IMR-90 (cell line): ENCODE measurements around the gene ADGRG6. TPM values are rescaled to one million over a fixed set of nuclear protein-coding genes. Genes with fewer than 3 reads are reported as not detected.

Experiments used
- ATAC-seq: fragments of 200-7000 bp; cut with Tn5 transposase; 2 replicates; pipeline ENCODE4 v1.9.1; 2020; ENCODE audit warnings: low read depth, mild to moderate bottlenecking, moderate library complexity
- BruUV-seq: library from RNA; stranded (reverse); fragments of 400-500 nt; replicated peaks from 2 replicates; lab custom pipeline; 2021; lab: Mats Ljungman, UMichigan
- CTCF ChIA-PET: fragments of 300-600 bp; formaldehyde crosslinking; extraction: SDS; loops from one replicate; lab custom pipeline; 2021; ENCODE audit warnings: antibody characterized with exemption; lab: Yijun Ruan, JAX
- POLR2A ChIA-PET: fragments of 300-600 bp; sonication (Branson Sonifier 250); formaldehyde crosslinking; loops from one replicate; lab custom pipeline; 2022; ENCODE audit warnings: antibody characterized with exemption; ENCODE audit not compliant: unreplicated experiment; lab: Charles Lee
- DNase-seq: peaks from one replicate; pipeline ENCODE4 v3.0.0; 2013
- H2AFZ ChIP-seq: replicated peaks from 2 replicates; pipeline ENCODE3; 2013; ENCODE audit warnings: low read length, mild to moderate bottlenecking; ENCODE audit not compliant: poor library complexity
- H2AK5ac ChIP-seq: 2 replicates; pipeline ENCODE4 v1.6.1; 2013; ENCODE audit warnings: low read depth, low read length, inconsistent platforms
- H2AK9ac ChIP-seq: replicated peaks from 2 replicates; pipeline ENCODE3; 2013; ENCODE audit warnings: mild to moderate bottlenecking, low read depth, low read length, moderate library complexity; ENCODE audit not compliant: poor library complexity
- H2BK120ac ChIP-seq: 2 replicates; pipeline ENCODE4 v1.6.1; 2013; ENCODE audit warnings: low read depth, low read length, inconsistent platforms
- H2BK15ac ChIP-seq: 3 replicates; pipeline ENCODE4 v1.6.1; 2013; ENCODE audit warnings: low read depth, low read length, inconsistent platforms
- H2BK20ac ChIP-seq: 2 replicates; pipeline ENCODE4 v1.6.1; 2013; ENCODE audit warnings: low read depth, mild to moderate bottlenecking, inconsistent platforms, low read length, moderate library complexity
- H2BK5ac ChIP-seq: 2 replicates; pipeline ENCODE4 v1.6.1; 2013; ENCODE audit warnings: mild to moderate bottlenecking, low read depth, low read length, inconsistent platforms; ENCODE audit not compliant: poor library complexity, severe bottlenecking
- H3K14ac ChIP-seq: replicated peaks from 2 replicates; pipeline ENCODE4 v1.6.1; 2013; ENCODE audit warnings: low read depth, low read length, inconsistent platforms
- H3K18ac ChIP-seq: 2 replicates; pipeline ENCODE4 v1.6.1; 2013; ENCODE audit warnings: low read depth, low read length, control low read depth
- H3K23ac ChIP-seq: 2 replicates; pipeline ENCODE4 v1.6.1; 2013; ENCODE audit warnings: low read depth, low read length, inconsistent platforms
- H3K27ac ChIP-seq: 2 replicates; pipeline ENCODE4 v1.5.1; 2013; ENCODE audit warnings: mild to moderate bottlenecking, control low read depth, low read length; ENCODE audit not compliant: insufficient read depth
- H3K27me3 ChIP-seq: 2 replicates; pipeline ENCODE4 v1.6.1; 2013; ENCODE audit warnings: low read length; ENCODE audit not compliant: control insufficient read depth, insufficient read depth
- H3K36me3 ChIP-seq: 2 replicates; pipeline ENCODE4 v1.6.1; 2013; ENCODE audit warnings: low read length, mixed read lengths; ENCODE audit not compliant: control insufficient read depth, insufficient read depth
- H3K4ac ChIP-seq: 2 replicates; pipeline ENCODE4 v1.6.1; 2013; ENCODE audit warnings: low read depth, low read length, inconsistent platforms
- H3K4me1 ChIP-seq: 2 replicates; pipeline ENCODE4 v1.6.1; 2013; ENCODE audit warnings: low read length, mixed read lengths; ENCODE audit not compliant: control insufficient read depth, insufficient read depth
- H3K4me2 ChIP-seq: 2 replicates; pipeline ENCODE4 v1.6.1; 2013; ENCODE audit warnings: low read depth, mild to moderate bottlenecking, control low read depth, low read length, moderate library complexity
- H3K4me3 ChIP-seq: 2 replicates; pipeline ENCODE4 v1.5.1; 2013; ENCODE audit warnings: low read depth, mild to moderate bottlenecking, control low read depth, low read length, moderate library complexity; ENCODE audit not compliant: insufficient read depth
- H3K56ac ChIP-seq: 2 replicates; pipeline ENCODE4 v1.6.1; 2013; ENCODE audit warnings: low read length, inconsistent platforms; ENCODE audit not compliant: insufficient read depth; ENCODE audit errors: extremely low read depth
- H3K79me1 ChIP-seq, 2 experiments: 2 replicates each; pipeline ENCODE4 v1.6.1; 2013; ENCODE audit warnings: low read length in 2 of 2, inconsistent platforms in 1 of 2, low read depth in 1 of 2
- H3K9ac ChIP-seq: 2 replicates; pipeline ENCODE4 v1.6.1; 2013; ENCODE audit warnings: low read depth, low read length, control low read depth
- H3K9me1 ChIP-seq: 2 replicates; pipeline ENCODE4 v1.6.1; 2013; ENCODE audit warnings: low read length, inconsistent platforms; ENCODE audit not compliant: insufficient read depth
- H3K9me3 ChIP-seq: 2 replicates; pipeline ENCODE4 v1.6.1; 2013; ENCODE audit warnings: low read length; ENCODE audit not compliant: control insufficient read depth, insufficient read depth
- H4K20me1 ChIP-seq: 2 replicates; pipeline ENCODE4 v1.6.1; 2013; ENCODE audit warnings: low read length, inconsistent platforms; ENCODE audit not compliant: insufficient read depth
- H4K5ac ChIP-seq: 2 replicates; pipeline ENCODE4 v1.6.1; 2013; ENCODE audit warnings: mild to moderate bottlenecking, low read depth, low read length, control low read depth
- H4K8ac ChIP-seq, 2 experiments: 2 replicates each; pipeline ENCODE4 v1.6.1; 2013; ENCODE audit warnings: low read depth in 2 of 2, low read length in 2 of 2, control low read depth in 1 of 2, inconsistent platforms in 1 of 2
- H4K91ac ChIP-seq: 2 replicates; pipeline ENCODE4 v1.6.1; 2013; ENCODE audit warnings: low read depth, low read length, inconsistent platforms; ENCODE audit not compliant: insufficient read depth
- BHLHE40 ChIP-seq: fragments of 150-350 bp; IDR thresholded peaks from 2 replicates; pipeline ENCODE4 v1.6.1; 2016; ENCODE audit warnings: mild to moderate bottlenecking, low read depth, low read length
- CEBPB ChIP-seq: IDR thresholded peaks from 2 replicates; pipeline ENCODE4 v1.6.1; 2012; ENCODE audit warnings: low read depth, low read length, improper control_type of control experiment
- CHD1 ChIP-seq: IDR thresholded peaks from 2 replicates; pipeline ENCODE4 v1.6.1; 2012; ENCODE audit warnings: low read depth, low read length, improper control_type of control experiment
- MAFK ChIP-seq: IDR thresholded peaks from 2 replicates; pipeline ENCODE4 v1.6.1; 2012; ENCODE audit warnings: low read depth, low read length, improper control_type of control experiment
- NFE2L2 ChIP-seq: fragments of 150-350 bp; IDR thresholded peaks from 2 replicates; pipeline ENCODE4 v1.6.1; 2016; ENCODE audit warnings: low read depth, mild to moderate bottlenecking, low read length
- POLR2A ChIP-seq: IDR thresholded peaks from 2 replicates; pipeline ENCODE4 v1.6.1; 2012; ENCODE audit warnings: mild to moderate bottlenecking, low read depth, low read length
- RFX5 ChIP-seq: IDR thresholded peaks from 2 replicates; pipeline ENCODE4 v1.8.0; 2012; ENCODE audit warnings: low read depth, mild to moderate bottlenecking, low read length, moderate library complexity
- USF2 ChIP-seq: fragments of 150-350 bp; IDR thresholded peaks from 2 replicates; pipeline ENCODE4 v1.6.1; 2017; ENCODE audit warnings: mild to moderate bottlenecking, antibody characterized with exemption, low read length, low read depth
- WGBS, 2 experiments: methylation state at CpG; one replicate each; pipeline versions ENCODE4 v1.1.5 to v1.1.7; 2013; ENCODE audit warnings: missing lambda C conversion rate in 2 of 2; ENCODE audit not compliant: insufficient read length in 1 of 2; ENCODE audit errors: extremely low coverage in 2 of 2; 5-methylcytosine and 5-hydroxymethylcytosine counted together
- dilution Hi-C: fragments of 300-500 bp; cut with HindIII; formaldehyde crosslinking; loops from one replicate; pipeline ENCODE4 v1.14.3; 2018; ENCODE audit warnings: low sequenced_read_pairs; ENCODE audit not compliant: unreplicated experiment
- in situ Hi-C: fragments of 300-500 bp; cut with MboI; formaldehyde crosslinking; loops from 3 replicates; pipeline ENCODE4 v1.14.3; 2019; ENCODE audit warnings: low sequenced_read_pairs, inconsistent platforms, mixed read lengths
- intact Hi-C: fragments of 100-400 bp; cut with micrococcal nuclease; formaldehyde crosslinking; loops from 2 replicates; pipeline ENCODE4 v1.10.0; 2022
- polyA plus RNA-seq, 3 experiments: library from polyadenylated mRNA; depleted of rRNA; stranded (reverse); fragments of >200 nt; gene quantifications; 2 replicates each; pipeline ENCODE4 v1.2.3, GENCODE V29; 2012; ENCODE audit warnings: low replicate concordance in 1 of 3
- total RNA-seq: library from RNA; depleted of rRNA; stranded (reverse); fragments of >200 nt; gene quantifications from 2 replicates; pipeline ENCODE4 v1.2.3, GENCODE V29; 2012
- TF ChIP-seq, protein P1 (sequence below): fragments of 150-350 bp; IDR thresholded peaks from 2 replicates; pipeline ENCODE4 v1.6.1; 2016; ENCODE audit warnings: low read depth, mild to moderate bottlenecking, low read length, moderate library complexity, borderline replicate concordance

ADGRG6 gene
- total and polyA plus RNA-seq, 2 of the 4 experiments (the other 2 are of a cell fraction): 10.0 to 20.3 TPM

GRCh38 chr6:142335415-142335814, 33.6 kb downstream of the ADGRG6 start:
- Histone ChIP-seq H2BK120ac (no peak overlapping the region), H2AFZ (no peak overlapping the region), H3K4me2 (no peak overlapping the region), H3K14ac (no peak overlapping the region), H3K18ac (no peak overlapping the region), H3K4me1 (peaks cover 5% of the 10 kb centered on the region), H3K27me3 (no peaks in the 10 kb centered on the region), H3K9me3 (no peaks in the 10 kb centered on the region), H2AK5ac (no peak overlapping the region), H3K23ac (no peak overlapping the region), H2BK20ac (no peak overlapping the region), H3K9me1 (no peaks in the 10 kb centered on the region), H3K36me3 (no peaks in the 10 kb centered on the region), H2BK5ac (no peak overlapping the region), H4K91ac (no peak overlapping the region), H2AK9ac (no peak overlapping the region), H3K56ac (no peak overlapping the region), H3K4ac (no peak overlapping the region), H4K8ac (no peak overlapping the region), H3K27ac (no peak overlapping the region), H4K5ac (no peak overlapping the region), H2BK15ac (no peak overlapping the region), H3K9ac (no peak overlapping the region), H3K79me1 (no peaks in the 10 kb centered on the region), H4K20me1 (no peaks in the 10 kb centered on the region), H3K4me3 (no peak overlapping the region)
- POLR2A ChIA-PET: no interaction called here
- DNase-seq (no peak), ATAC-seq (no peak)
- BruUV-seq: no TSS peak
- 73% methylated on average over 2 of the region's 2 CpGs; no CpG with 5 or more reads in 1 of the 2 experiments for WGBS, 2 experiments
- dilution Hi-C loops (no loop called here), in situ Hi-C loops (no loop called here), intact Hi-C loops (no loop called here)
- TF ChIP-seq, protein P1, sequence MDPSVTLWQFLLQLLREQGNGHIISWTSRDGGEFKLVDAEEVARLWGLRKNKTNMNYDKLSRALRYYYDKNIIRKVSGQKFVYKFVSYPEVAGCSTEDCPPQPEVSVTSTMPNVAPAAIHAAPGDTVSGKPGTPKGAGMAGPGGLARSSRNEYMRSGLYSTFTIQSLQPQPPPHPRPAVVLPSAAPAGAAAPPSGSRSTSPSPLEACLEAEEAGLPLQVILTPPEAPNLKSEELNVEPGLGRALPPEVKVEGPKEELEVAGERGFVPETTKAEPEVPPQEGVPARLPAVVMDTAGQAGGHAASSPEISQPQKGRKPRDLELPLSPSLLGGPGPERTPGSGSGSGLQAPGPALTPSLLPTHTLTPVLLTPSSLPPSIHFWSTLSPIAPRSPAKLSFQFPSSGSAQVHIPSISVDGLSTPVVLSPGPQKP: no peak
- TF ChIP-seq USF2 (no peak), BHLHE40 (no peak), POLR2A (no peak), MAFK (no peak), RFX5 (no peak), CHD1 (no peak), CEBPB (no peak), NFE2L2 (no peak)
- CTCF ChIA-PET: no interaction called here
